RWPE1 (cell line): ENCODE data around the gene C1QTNF5.

Experiments
- CTCF ChIA-PET: fragments of 350-600 bp; sonication (Branson Sonifier 250); formaldehyde crosslinking; extraction: SDS; loops from one replicate; lab custom pipeline; 2021; lab: Yijun Ruan, JAX
- POLR2A ChIA-PET: fragments of 400-600 bp; formaldehyde crosslinking; extraction: SDS; loops from one replicate; lab custom pipeline; 2020; ENCODE audit warnings: antibody characterized with exemption; ENCODE audit not compliant: low non-redundant PET; lab: Yijun Ruan, JAX
- DNase-seq: peaks from one replicate; pipeline ENCODE4 v3.0.0; 2012; ENCODE audit warnings: low spot score
- H3K27ac ChIP-seq: fragments of 450-650 bp; 2 replicates; pipeline ENCODE4 v1.5.1; 2017
- CTCF ChIP-seq: fragments of 450-650 bp; conservative IDR thresholded peaks from 2 replicates; pipeline ENCODE4 v1.5.1; 2017; ENCODE audit warnings: low read depth, mild to moderate bottlenecking

C1QTNF5 gene

GRCh38 chr11:119335091-119335654 is 5.5 kb downstream of the C1QTNF5 start:
- TF ChIP-seq CTCF, result no peak
- DNase-seq, result no peak
- H3K27ac ChIP-seq, result peak overlapping the region; percentile 82
- ChIA-PET CTCF (interaction anchor here (0.5 kb wide), 1 partner anchor 876 kb away, joined by 3 read pairs; no protein-coding TSS in a partner anchor), POLR2A (no interaction called here)

- peak within 1 kb of the TSS; percentile 82 for H3K27ac ChIP-seq
- peak; percentile 100 for DNase-seq
- POLR2A ChIA-PET, result interaction anchor here (0.6 kb wide), 1 partner anchor 42 kb away, joined by 3 read pairs; no protein-coding TSS in a partner anchor
- CTCF ChIA-PET, result no interaction called here
- no peak for TF ChIP-seq CTCF
Measured at GRCh38 chr11:119334174-119334930, 6.3 kb downstream of the C1QTNF5 start, which contains the start of gene RNF26. RNF26 (plus strand) TSS chr11:119334527; CDS start chr11:119335123, 596 bp downstream.

GRCh38 chr11:119332111-119332765 is 8.4 kb downstream of the C1QTNF5 start:
- no peak for TF ChIP-seq CTCF
- H3K27ac ChIP-seq, result no peak overlapping the region
- no peak for DNase-seq
- ChIA-PET POLR2A (no interaction called here), CTCF (interaction anchor here (0.6 to 1.0 kb wide), 2 partner anchors 11 to 49 kb away, joined by 3 read pairs; partner anchors contain the start of gene USP2)

- no peak for TF ChIP-seq CTCF
- H3K27ac ChIP-seq, result no peak overlapping the region
- no peak for DNase-seq
- CTCF ChIA-PET, result interaction anchor here (0.6 kb wide), 1 partner anchor 974 kb away, joined by 3 read pairs; no protein-coding TSS in a partner anchor
- POLR2A ChIA-PET, result no interaction called here
Measured at GRCh38 chr11:119330237-119330636, 10.4 kb downstream of the C1QTNF5 start.

GRCh38 chr11:119329320-119329719 is 11.4 kb downstream of the C1QTNF5 start:
- no peak for TF ChIP-seq CTCF
- no peak overlapping the region for H3K27ac ChIP-seq
- CTCF ChIA-PET, result no interaction called here
- DNase-seq, result no peak
- POLR2A ChIA-PET, result no interaction called here

- H3K27ac ChIP-seq, result no peak overlapping the region
- DNase-seq, result no peak
- CTCF ChIA-PET, result interaction anchor here (0.6 to 4.4 kb wide), 10 partner anchors 10 to 982 kb away, joined by 3 to 28 read pairs (median 4); no protein-coding TSS in a partner anchor
- POLR2A ChIA-PET, result no interaction called here
- TF ChIP-seq CTCF, result no peak
Measured at GRCh38 chr11:119324189-119324588, 16.5 kb downstream of the C1QTNF5 start.
